Dermis microvascular lymphatic vessel endothelial cell (primary cell): ENCODE data around the gene LHFPL2. TPM values are rescaled to one million over a fixed set of nuclear protein-coding genes. Genes with fewer than 3 reads are reported as not detected.
A peak's percentile ranks its signal among the peaks of the same experiment; 100 is the strongest.

Source experiments
- DNase-seq, 2 donors: peaks; one replicate each; pipeline versions ENCODE4 v3.0.0 to v3.0.0-alpha.2; 2010; ENCODE audit warnings: low read depth in 2 of 2
- total RNA-seq: library from RNA; depleted of rRNA; stranded (reverse); fragments of >200 nt; gene quantifications from 2 replicates; pipeline ENCODE4 v1.2.1, GENCODE V29; 2014

LHFPL2 gene
- total RNA-seq, 1 donor from 2014 or later, result 21.1 TPM

- no peak for DNase-seq
These were observed 77.9 kb downstream of the LHFPL2 start for GRCh38 chr5:78570646-78571045.

- peak in 1 of 2 donors; percentile 66 for DNase-seq
These were observed 79.1 kb downstream of the LHFPL2 start for GRCh38 chr5:78569441-78569840.

- no peak for DNase-seq
These were observed 79.9 kb downstream of the LHFPL2 start for GRCh38 chr5:78568676-78569075.

- peak; percentile 25 to 82 for DNase-seq
These were observed 80.4 kb downstream of the LHFPL2 start for GRCh38 chr5:78568212-78568611.

- no peak for DNase-seq
These were observed 81.0 kb downstream of the LHFPL2 start for GRCh38 chr5:78567617-78568016.

GRCh38 chr5:78566747-78567425 lies 81.7 kb downstream of the LHFPL2 start:
- DNase-seq, result peak in 1 of 2 donors; percentile 60

GRCh38 chr5:78565395-78565794 lies 83.2 kb downstream of the LHFPL2 start:
- no peak for DNase-seq

- no peak for DNase-seq
These were observed 85.0 kb downstream of the LHFPL2 start for GRCh38 chr5:78563621-78564020.

GRCh38 chr5:78562714-78563330 lies 85.8 kb downstream of the LHFPL2 start:
- DNase-seq, result no peak

GRCh38 chr5:78562001-78562400 lies 86.6 kb downstream of the LHFPL2 start:
- DNase-seq, result no peak

GRCh38 chr5:78561261-78561660 lies 87.3 kb downstream of the LHFPL2 start:
- no peak for DNase-seq

GRCh38 chr5:78560000-78560855 lies 88.3 kb downstream of the LHFPL2 start:
- no peak for DNase-seq

GRCh38 chr5:78557601-78558000 lies 91.0 kb downstream of the LHFPL2 start:
- no peak for DNase-seq

- no peak for DNase-seq
These were observed 92.7 kb downstream of the LHFPL2 start for GRCh38 chr5:78555870-78556269.

- DNase-seq, result peak in 1 of 2 donors; percentile 29
These were observed 93.9 kb downstream of the LHFPL2 start for GRCh38 chr5:78554670-78555069.

GRCh38 chr5:78553580-78554353 lies 94.8 kb downstream of the LHFPL2 start:
- DNase-seq, result no peak

- no peak for DNase-seq
These were observed 95.7 kb downstream of the LHFPL2 start for GRCh38 chr5:78552729-78553342.

GRCh38 chr5:78550891-78551290 lies 97.7 kb downstream of the LHFPL2 start:
- no peak for DNase-seq

GRCh38 chr5:78549043-78549442 lies 99.5 kb downstream of the LHFPL2 start:
- DNase-seq, result no peak

- DNase-seq, result no peak
These were observed 100.6 kb downstream of the LHFPL2 start for GRCh38 chr5:78547731-78548615.
